SK-N-SH treated with all-trans-retinoic acid at 6 μM for 48 hours (cell line): ENCODE data around the gene MAML3.

ENCODE experiments used
- ATAC-seq: fragments of 200-7000 bp; cut with Tn5 transposase; 3 replicates; pipeline ENCODE4 v1.9.1; 2020; ENCODE audit warnings: mild to moderate bottlenecking, moderate library complexity
- ARNTL ChIP-seq: fragments of 450-650 bp; formaldehyde crosslinking; IDR thresholded peaks from 2 replicates; pipeline ENCODE4 v1.5.0; 2020; ENCODE audit warnings: low read depth, mild to moderate bottlenecking, moderate library complexity, borderline replicate concordance
- BACH2 ChIP-seq: fragments of 250-450 bp; sonication (Bioruptor Pico); IDR thresholded peaks from 2 replicates; pipeline ENCODE4 v1.9.0; 2021; ENCODE audit warnings: mild to moderate bottlenecking, borderline replicate concordance
- CREB5 ChIP-seq: fragments of 250-450 bp; sonication (Bioruptor Pico); IDR thresholded peaks from 2 replicates; pipeline ENCODE4 v1.5.1; 2020; ENCODE audit warnings: low read depth, mild to moderate bottlenecking, moderate library complexity
- CSDC2 ChIP-seq: fragments of 250-450 bp; sonication (Bioruptor Pico); IDR thresholded peaks from 2 replicates; pipeline ENCODE4 v1.5.0; 2020; ENCODE audit warnings: mild to moderate bottlenecking, moderate library complexity
- ESRRG ChIP-seq: fragments of 250-450 bp; sonication (Bioruptor Pico); IDR thresholded peaks from 2 replicates; pipeline ENCODE4 v1.6.1; 2021; ENCODE audit warnings: mild to moderate bottlenecking
- GLIS3 ChIP-seq: fragments of 250-450 bp; sonication (Bioruptor Pico); IDR thresholded peaks from 2 replicates; pipeline ENCODE4 v1.5.0; 2020; ENCODE audit warnings: mild to moderate bottlenecking, moderate library complexity
- ISL1 ChIP-seq: fragments of 250-450 bp; sonication (Bioruptor Pico); IDR thresholded peaks from 2 replicates; pipeline ENCODE4 v2.1.2; 2022; ENCODE audit warnings: mild to moderate bottlenecking, moderate library complexity
- OSR1 ChIP-seq: fragments of 250-450 bp; sonication (Bioruptor Pico); IDR thresholded peaks from 2 replicates; pipeline ENCODE4 v1.8.0; 2022; ENCODE audit warnings: moderate library complexity, mild to moderate bottlenecking, inconsistent platforms
- PATZ1 ChIP-seq: fragments of 250-450 bp; sonication (Bioruptor Pico); IDR thresholded peaks from 2 replicates; pipeline ENCODE4 v1.8.0; 2020; ENCODE audit warnings: mild to moderate bottlenecking, moderate library complexity, borderline replicate concordance
- PPARA ChIP-seq: fragments of 250-450 bp; sonication (Bioruptor Pico); IDR thresholded peaks from 2 replicates; pipeline ENCODE4 v1.5.0; 2020; ENCODE audit warnings: mild to moderate bottlenecking, borderline replicate concordance
- RARB ChIP-seq: fragments of 250-450 bp; sonication (Bioruptor Pico); IDR thresholded peaks from 2 replicates; pipeline ENCODE4 v1.8.0; 2021; ENCODE audit warnings: mild to moderate bottlenecking, moderate library complexity
- SNAI2 ChIP-seq: fragments of 250-450 bp; sonication (Bioruptor Pico); IDR thresholded peaks from 2 replicates; pipeline ENCODE4 v1.5.0; 2020; ENCODE audit warnings: mild to moderate bottlenecking, moderate library complexity
- TCF4 ChIP-seq: fragments of 250-450 bp; sonication (Bioruptor Pico); IDR thresholded peaks from 2 replicates; pipeline ENCODE4 v1.8.0; 2021; ENCODE audit warnings: mild to moderate bottlenecking, moderate library complexity, borderline replicate concordance
- TOX ChIP-seq: fragments of 250-450 bp; sonication (Bioruptor Pico); IDR thresholded peaks from 2 replicates; pipeline ENCODE4 v1.8.0; 2021; ENCODE audit warnings: mild to moderate bottlenecking, moderate library complexity, borderline replicate concordance
- ZC3H10 ChIP-seq: fragments of 250-450 bp; sonication (Bioruptor Pico); IDR thresholded peaks from 2 replicates; pipeline ENCODE4 v1.5.1; 2021; ENCODE audit warnings: mild to moderate bottlenecking, moderate library complexity
- ZFP3 ChIP-seq: fragments of 250-450 bp; sonication (Bioruptor Pico); IDR thresholded peaks from 2 replicates; pipeline ENCODE4 v1.5.0; 2020; ENCODE audit warnings: mild to moderate bottlenecking, moderate library complexity
- ZFP30 ChIP-seq: fragments of 450-650 bp; formaldehyde crosslinking; IDR thresholded peaks from 2 replicates; pipeline ENCODE4 v1.5.0; 2022; ENCODE audit warnings: mild to moderate bottlenecking, moderate library complexity
- ZNF565 ChIP-seq: fragments of 450-650 bp; formaldehyde crosslinking; conservative IDR thresholded peaks from 2 replicates; pipeline ENCODE4 v1.5.0; 2020; ENCODE audit warnings: low read depth, mild to moderate bottlenecking, moderate library complexity
- ZNF70 ChIP-seq: fragments of 450-650 bp; formaldehyde crosslinking; IDR thresholded peaks from 2 replicates; pipeline ENCODE4 v1.5.0; 2020; ENCODE audit warnings: mild to moderate bottlenecking, moderate library complexity
- TF ChIP-seq, protein P1 (sequence below): fragments of 250-450 bp; sonication (Bioruptor Pico); IDR thresholded peaks from 2 replicates; pipeline ENCODE4 v1.5.0; 2020; ENCODE audit warnings: mild to moderate bottlenecking, moderate library complexity
- TF ChIP-seq, protein P2 (sequence below): fragments of 250-450 bp; sonication (Bioruptor Pico); IDR thresholded peaks from 2 replicates; pipeline ENCODE4 v1.5.1; 2021; ENCODE audit warnings: mild to moderate bottlenecking, moderate library complexity
- TF ChIP-seq, protein P3 (sequence below): fragments of 250-450 bp; sonication (Bioruptor Pico); IDR thresholded peaks from 2 replicates; pipeline ENCODE4 v1.8.0; 2021; ENCODE audit warnings: low read depth, mild to moderate bottlenecking, moderate library complexity, borderline replicate concordance

The MAML3 gene

DNA sequence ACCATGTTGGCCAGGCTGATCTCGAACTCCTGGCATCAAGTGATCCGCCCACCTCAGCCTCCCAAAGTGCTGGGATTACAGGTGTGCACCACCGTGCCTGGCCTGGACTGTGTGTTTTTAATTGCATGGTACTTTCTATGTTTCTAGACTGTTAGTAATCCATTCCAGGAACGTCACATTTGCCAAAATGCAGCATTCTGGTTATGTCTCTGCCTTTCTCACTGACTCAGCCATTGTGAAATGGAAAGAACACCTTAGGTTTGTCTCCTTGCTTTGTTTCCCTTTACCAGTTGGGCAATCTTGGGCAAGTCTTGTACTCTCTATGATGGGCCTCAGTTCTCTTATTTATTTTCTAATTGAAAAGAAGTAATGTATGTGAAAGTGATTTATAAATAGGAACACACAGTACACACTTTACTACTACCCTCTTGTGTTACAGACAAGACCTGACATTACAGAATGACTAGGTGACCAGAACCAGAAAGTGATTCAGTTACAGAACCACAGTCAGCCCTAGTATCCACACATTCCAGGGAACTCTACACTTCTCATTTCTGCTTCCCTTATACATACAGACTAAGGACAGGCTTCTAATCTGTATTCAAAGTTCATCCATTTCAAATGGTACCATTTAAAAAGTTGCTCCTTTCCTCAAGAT, 301.2 kb downstream of the MAML3 start:
- ATAC-seq, result no peak
- TF ChIP-seq, protein P1, sequence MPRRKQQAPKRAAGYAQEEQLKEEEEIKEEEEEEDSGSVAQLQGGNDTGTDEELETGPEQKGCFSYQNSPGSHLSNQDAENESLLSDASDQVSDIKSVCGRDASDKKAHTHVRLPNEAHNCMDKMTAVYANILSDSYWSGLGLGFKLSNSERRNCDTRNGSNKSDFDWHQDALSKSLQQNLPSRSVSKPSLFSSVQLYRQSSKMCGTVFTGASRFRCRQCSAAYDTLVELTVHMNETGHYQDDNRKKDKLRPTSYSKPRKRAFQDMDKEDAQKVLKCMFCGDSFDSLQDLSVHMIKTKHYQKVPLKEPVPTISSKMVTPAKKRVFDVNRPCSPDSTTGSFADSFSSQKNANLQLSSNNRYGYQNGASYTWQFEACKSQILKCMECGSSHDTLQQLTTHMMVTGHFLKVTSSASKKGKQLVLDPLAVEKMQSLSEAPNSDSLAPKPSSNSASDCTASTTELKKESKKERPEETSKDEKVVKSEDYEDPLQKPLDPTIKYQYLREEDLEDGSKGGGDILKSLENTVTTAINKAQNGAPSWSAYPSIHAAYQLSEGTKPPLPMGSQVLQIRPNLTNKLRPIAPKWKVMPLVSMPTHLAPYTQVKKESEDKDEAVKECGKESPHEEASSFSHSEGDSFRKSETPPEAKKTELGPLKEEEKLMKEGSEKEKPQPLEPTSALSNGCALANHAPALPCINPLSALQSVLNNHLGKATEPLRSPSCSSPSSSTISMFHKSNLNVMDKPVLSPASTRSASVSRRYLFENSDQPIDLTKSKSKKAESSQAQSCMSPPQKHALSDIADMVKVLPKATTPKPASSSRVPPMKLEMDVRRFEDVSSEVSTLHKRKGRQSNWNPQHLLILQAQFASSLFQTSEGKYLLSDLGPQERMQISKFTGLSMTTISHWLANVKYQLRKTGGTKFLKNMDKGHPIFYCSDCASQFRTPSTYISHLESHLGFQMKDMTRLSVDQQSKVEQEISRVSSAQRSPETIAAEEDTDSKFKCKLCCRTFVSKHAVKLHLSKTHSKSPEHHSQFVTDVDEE (CRISPR knock-in tag), result no peak
- TF ChIP-seq CSDC2 (CRISPR knock-in tag) (no peak), SNAI2 (no peak), ZNF565 (CRISPR knock-in tag) (no peak), RARB (CRISPR knock-in tag) (no peak), PPARA (CRISPR knock-in tag) (no peak), GLIS3 (no peak), ARNTL (CRISPR knock-in tag) (no peak), ISL1 (CRISPR knock-in tag) (no peak), ZNF70 (CRISPR knock-in tag) (no peak), ZFP30 (no peak), BACH2 (CRISPR knock-in tag) (no peak), TOX (CRISPR knock-in tag) (no peak), PATZ1 (CRISPR knock-in tag) (no peak), CREB5 (CRISPR knock-in tag) (no peak)
- TF ChIP-seq, protein P2, sequence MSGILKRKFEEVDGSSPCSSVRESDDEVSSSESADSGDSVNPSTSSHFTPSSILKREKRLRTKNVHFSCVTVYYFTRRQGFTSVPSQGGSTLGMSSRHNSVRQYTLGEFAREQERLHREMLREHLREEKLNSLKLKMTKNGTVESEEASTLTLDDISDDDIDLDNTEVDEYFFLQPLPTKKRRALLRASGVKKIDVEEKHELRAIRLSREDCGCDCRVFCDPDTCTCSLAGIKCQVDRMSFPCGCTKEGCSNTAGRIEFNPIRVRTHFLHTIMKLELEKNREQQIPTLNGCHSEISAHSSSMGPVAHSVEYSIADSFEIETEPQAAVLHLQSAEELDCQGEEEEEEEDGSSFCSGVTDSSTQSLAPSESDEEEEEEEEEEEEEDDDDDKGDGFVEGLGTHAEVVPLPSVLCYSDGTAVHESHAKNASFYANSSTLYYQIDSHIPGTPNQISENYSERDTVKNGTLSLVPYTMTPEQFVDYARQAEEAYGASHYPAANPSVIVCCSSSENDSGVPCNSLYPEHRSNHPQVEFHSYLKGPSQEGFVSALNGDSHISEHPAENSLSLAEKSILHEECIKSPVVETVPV (CRISPR knock-in tag), result no peak
- TF ChIP-seq, protein P3, sequence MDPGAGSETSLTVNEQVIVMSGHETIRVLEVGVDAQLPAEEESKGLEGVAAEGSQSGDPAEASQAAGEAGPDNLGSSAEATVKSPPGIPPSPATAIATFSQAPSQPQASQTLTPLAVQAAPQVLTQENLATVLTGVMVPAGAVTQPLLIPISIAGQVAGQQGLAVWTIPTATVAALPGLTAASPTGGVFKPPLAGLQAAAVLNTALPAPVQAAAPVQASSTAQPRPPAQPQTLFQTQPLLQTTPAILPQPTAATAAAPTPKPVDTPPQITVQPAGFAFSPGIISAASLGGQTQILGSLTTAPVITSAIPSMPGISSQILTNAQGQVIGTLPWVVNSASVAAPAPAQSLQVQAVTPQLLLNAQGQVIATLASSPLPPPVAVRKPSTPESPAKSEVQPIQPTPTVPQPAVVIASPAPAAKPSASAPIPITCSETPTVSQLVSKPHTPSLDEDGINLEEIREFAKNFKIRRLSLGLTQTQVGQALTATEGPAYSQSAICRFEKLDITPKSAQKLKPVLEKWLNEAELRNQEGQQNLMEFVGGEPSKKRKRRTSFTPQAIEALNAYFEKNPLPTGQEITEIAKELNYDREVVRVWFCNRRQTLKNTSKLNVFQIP (CRISPR knock-in tag), result no peak

DNA sequence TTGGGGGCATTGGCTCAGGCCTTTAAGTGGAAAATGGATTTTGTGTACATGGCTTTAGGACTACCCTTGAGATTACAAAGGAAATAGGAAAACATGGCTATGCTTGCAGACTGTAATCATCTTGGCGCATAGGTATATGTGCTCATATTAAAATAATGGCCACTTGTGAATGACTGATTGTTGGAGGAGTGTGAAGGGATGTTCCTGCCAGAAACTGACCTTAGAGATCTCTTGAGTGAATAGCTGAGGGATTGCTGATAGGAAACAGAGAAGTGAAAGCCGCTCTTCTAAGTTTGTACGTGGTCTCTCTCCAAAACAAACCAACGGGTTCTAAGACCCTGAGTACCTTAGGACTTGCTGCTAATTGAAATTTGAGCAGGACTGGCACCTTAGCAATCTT, 302.3 kb downstream of the MAML3 start:
- ATAC-seq, result no peak
- TF ChIP-seq, protein P3 (CRISPR knock-in tag), result no peak
- TF ChIP-seq ZFP30, result no peak
- no peak for TF ChIP-seq ZC3H10 (CRISPR knock-in tag)
- no peak for TF ChIP-seq SNAI2
- TF ChIP-seq, protein P2 (CRISPR knock-in tag), result no peak
- TF ChIP-seq CSDC2 (CRISPR knock-in tag), result no peak
- no peak for TF ChIP-seq ZNF70 (CRISPR knock-in tag)
- TF ChIP-seq BACH2 (CRISPR knock-in tag), result no peak
- TF ChIP-seq TOX (CRISPR knock-in tag), result no peak
- TF ChIP-seq OSR1 (CRISPR knock-in tag), result no peak
- no peak for TF ChIP-seq ZFP3 (CRISPR knock-in tag)
- no peak for TF ChIP-seq ARNTL (CRISPR knock-in tag)
- no peak for TF ChIP-seq GLIS3
- TF ChIP-seq ZNF565 (CRISPR knock-in tag), result no peak
- TF ChIP-seq PPARA (CRISPR knock-in tag), result no peak
- no peak for TF ChIP-seq TCF4 (CRISPR knock-in tag)
- TF ChIP-seq, protein P1 (CRISPR knock-in tag), result no peak
- no peak for TF ChIP-seq ESRRG (CRISPR knock-in tag)
